HCT116 (cell line): ENCODE results near the gene AK5.

ENCODE experiments used
- CTCF ChIP-seq, 3 experiments: fragments of 200-600 bp in 1 of 3; sonication (generic) in 1 of 3; IDR thresholded peaks in 2 of 3; conservative IDR thresholded peaks in 1 of 3; 2 replicates each; pipeline ENCODE4 v1.5.1; 2012 to 2017; ENCODE audit warnings: low read depth in 2 of 3, low read length in 2 of 3, antibody characterized with exemption in 1 of 3, borderline replicate concordance in 1 of 3, control low read depth in 1 of 3, mild to moderate bottlenecking in 1 of 3, mixed read lengths in 1 of 3, mixed run types in 1 of 3, moderate library complexity in 1 of 3; ENCODE audit not compliant: insufficient read depth in 1 of 3
- EZH2 ChIP-seq: fragments of 200-600 bp; sonication (generic); IDR thresholded peaks from 2 replicates; pipeline ENCODE4 v1.6.1; 2017; ENCODE audit warnings: antibody characterized with exemption, mixed run types
- POLR2A ChIP-seq: IDR thresholded peaks from 2 replicates; pipeline ENCODE4 v1.7.0; 2011; ENCODE audit warnings: borderline replicate concordance; ENCODE audit not compliant: insufficient read depth, insufficient read length; ENCODE audit errors: extremely low read depth
- POLR2AphosphoS5 ChIP-seq: IDR thresholded peaks from 2 replicates; pipeline ENCODE4 v1.6.1; 2011; ENCODE audit warnings: mild to moderate bottlenecking, low read depth, low read length, moderate library complexity
- RAD21 ChIP-seq: IDR thresholded peaks from 2 replicates; pipeline ENCODE4 v1.6.1; 2012; ENCODE audit warnings: low read depth, mild to moderate bottlenecking
- SRF ChIP-seq: IDR thresholded peaks from 2 replicates; pipeline ENCODE4 v1.6.1; 2012; ENCODE audit warnings: low read depth
- YY1 ChIP-seq: IDR thresholded peaks from 2 replicates; pipeline ENCODE4 v1.6.1; 2011; ENCODE audit warnings: low read length, low read depth, moderate library complexity, mild to moderate bottlenecking; ENCODE audit not compliant: insufficient replicate concordance; ENCODE audit errors: extremely low read depth
- TF ChIP-seq, protein P1 (sequence below): IDR thresholded peaks from 2 replicates; pipeline ENCODE4 v1.6.1; 2012

DNA sequence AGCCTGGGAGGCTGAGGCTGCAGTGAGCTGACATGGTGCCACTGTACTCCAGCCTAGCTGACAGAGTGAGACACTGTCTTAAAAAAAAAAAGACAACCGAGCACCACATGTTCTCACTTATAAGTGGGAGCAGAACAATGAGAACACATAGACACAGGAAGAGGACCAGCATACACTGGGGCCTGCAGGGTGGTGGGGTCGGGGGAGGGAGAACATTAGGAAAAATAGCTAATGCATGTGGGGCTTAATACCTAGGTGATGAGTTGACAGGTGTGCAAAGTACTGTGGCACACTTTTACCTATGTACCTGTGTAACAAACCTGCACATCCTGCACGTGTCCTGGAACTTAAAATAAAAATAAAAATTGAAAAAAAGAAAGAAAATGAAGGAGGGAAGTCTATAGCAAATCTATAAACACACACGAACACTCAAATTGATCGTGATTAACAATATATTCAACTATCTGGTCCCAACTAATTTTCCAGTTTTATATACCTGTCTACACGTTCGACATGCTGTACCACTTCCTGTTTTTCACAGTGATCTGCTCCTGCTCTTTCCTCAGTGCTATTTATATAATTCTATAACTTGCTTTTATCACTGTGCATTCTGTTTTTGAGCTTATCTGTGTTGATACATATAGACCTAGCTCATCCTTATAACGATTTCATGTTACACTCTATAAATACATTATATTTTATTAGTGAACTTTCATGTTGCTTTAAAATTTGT is 27.2 kb downstream of the AK5 start:
- TF ChIP-seq YY1 (no peak), POLR2A (no peak), CTCF (IDR thresholded peaks at IDR 0.05 in 2 of 3, conservative IDR thresholded peaks at IDR 0.05 in 1 of 3; ENCODE audit: borderline replicate concordance in 1 of 3, insufficient read depth in 1 of 3, low read depth in 2 of 3, low read length in 2 of 3) (no peak), POLR2AphosphoS5 (no peak), EZH2 (no peak), RAD21 (no peak), SRF (no peak)
- TF ChIP-seq, protein P1, sequence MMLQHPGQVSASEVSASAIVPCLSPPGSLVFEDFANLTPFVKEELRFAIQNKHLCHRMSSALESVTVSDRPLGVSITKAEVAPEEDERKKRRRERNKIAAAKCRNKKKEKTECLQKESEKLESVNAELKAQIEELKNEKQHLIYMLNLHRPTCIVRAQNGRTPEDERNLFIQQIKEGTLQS, result no peak
